ENCODE measurements around the gene TM6SF1.

TM6SF1 gene

DNA sequence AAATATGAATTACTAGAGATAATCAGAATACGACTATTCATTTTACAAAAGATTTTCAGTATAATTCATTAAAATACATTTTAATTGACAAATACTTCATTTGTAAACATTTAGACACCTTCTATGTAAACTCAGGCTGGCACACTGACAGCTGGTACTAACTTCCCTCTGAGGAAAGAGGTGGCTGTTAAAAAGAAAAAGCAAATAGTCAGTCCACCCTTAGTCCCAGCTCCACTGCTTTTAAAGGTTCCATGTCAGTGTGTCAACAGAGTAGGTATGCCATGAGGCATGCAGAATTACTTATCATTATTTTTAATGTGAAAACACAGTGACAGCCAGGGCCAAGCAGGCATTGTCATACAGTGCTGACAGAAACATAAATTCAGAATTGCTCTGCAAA, 16.1 kb downstream of the TM6SF1 start:
- no peak for DNase-seq
- H3K27ac ChIP-seq (ENCODE audit: low read length): no peak overlapping the region
- no peak overlapping the region for H3K9ac ChIP-seq (ENCODE audit: low read depth, low read length)
- H4K20me1 ChIP-seq (ENCODE audit: insufficient read depth, low read length): no peaks in the 10 kb centered on the region
- no peak overlapping the region for H3K4me2 ChIP-seq (ENCODE audit: insufficient read depth, low read length)
- no peak overlapping the region for H2AFZ ChIP-seq (ENCODE audit: low read depth, low read length)
- no peaks in the 10 kb centered on the region for H3K79me2 ChIP-seq (ENCODE audit: insufficient read depth, low read length)
- H3K27me3 ChIP-seq (ENCODE audit: insufficient read depth, low read length, poor library complexity): no peaks in the 10 kb centered on the region
- H3K9me3 ChIP-seq (ENCODE audit: insufficient read depth, low read length, severe bottlenecking): no peaks in the 10 kb centered on the region
- H3K4me3 ChIP-seq (ENCODE audit: low read depth in 1 of 2, low read length in 2 of 2): no peak overlapping the region
- ATAC-seq (ENCODE audit: insufficient read depth, low read depth): no peak
- TF ChIP-seq EZH2 (IDR thresholded peaks at IDR 0.05; ENCODE audit: borderline replicate concordance, low read depth, low read length, severe bottlenecking): no peak
- no peak for TF ChIP-seq CTCF (IDR thresholded peaks at IDR 0.05; ENCODE audit: borderline replicate concordance, extremely low read depth, low read length, poor library complexity, severe bottlenecking)
- H3K4me1 ChIP-seq (ENCODE audit: insufficient read depth, low read length): no peaks in the 10 kb centered on the region
- H3K36me3 ChIP-seq (ENCODE audit: insufficient read depth, low read length): 0 out of 2 replicates have a peak, but pooled peaks cover 4% of the 10 kb centered on the region

- Histone ChIP-seq H3K4me2 (ENCODE audit: insufficient read depth, low read length) (no peak overlapping the region), H3K9me3 (ENCODE audit: insufficient read depth, low read length, severe bottlenecking) (no peaks in the 10 kb centered on the region), H3K36me3 (ENCODE audit: insufficient read depth, low read length) (peaks cover 9% of the 10 kb centered on the region; the same call in 1 of the 2 replicates), H3K79me2 (ENCODE audit: insufficient read depth, low read length) (no peaks in the 10 kb centered on the region), H3K4me1 (ENCODE audit: insufficient read depth, low read length) (no peaks in the 10 kb centered on the region), H4K20me1 (ENCODE audit: insufficient read depth, low read length) (no peaks in the 10 kb centered on the region), H3K27me3 (ENCODE audit: insufficient read depth, low read length, poor library complexity) (no peaks in the 10 kb centered on the region), H3K27ac (ENCODE audit: low read length) (no peak overlapping the region), H3K4me3 (ENCODE audit: low read depth in 1 of 2, low read length in 2 of 2) (no peak overlapping the region), H3K9ac (ENCODE audit: low read depth, low read length) (no peak overlapping the region), H2AFZ (ENCODE audit: low read depth, low read length) (no peak overlapping the region)
- DNase-seq (no peak), ATAC-seq (ENCODE audit: insufficient read depth, low read depth) (no peak)
- TF ChIP-seq EZH2 (IDR thresholded peaks at IDR 0.05; ENCODE audit: borderline replicate concordance, low read depth, low read length, severe bottlenecking) (no peak), CTCF (IDR thresholded peaks at IDR 0.05; ENCODE audit: borderline replicate concordance, extremely low read depth, low read length, poor library complexity, severe bottlenecking) (no peak)
These were observed 20.2 kb downstream of the TM6SF1 start for GRCh38 chr15:83127547-83128150.

DNA sequence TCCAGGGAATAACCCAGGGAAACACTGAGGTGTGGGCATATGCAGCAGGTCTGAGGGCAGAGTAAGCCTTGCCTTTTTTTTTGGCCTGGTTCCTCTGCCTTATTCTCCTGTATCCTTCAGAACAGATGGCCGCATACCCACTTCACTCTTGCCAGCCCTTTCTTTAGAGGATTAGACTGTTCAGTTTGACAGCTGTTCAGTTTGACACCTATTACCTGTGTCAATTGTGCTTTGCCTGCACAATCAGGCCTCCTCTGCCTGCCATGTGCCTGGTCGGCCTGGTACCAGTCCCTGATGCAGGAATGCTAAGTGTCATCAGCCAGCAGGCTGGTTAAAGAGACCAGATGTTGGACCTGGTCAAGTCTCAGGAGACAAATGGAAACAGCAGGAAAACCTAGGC, 22.3 kb downstream of the TM6SF1 start:
- no peaks in the 10 kb centered on the region for H3K27me3 ChIP-seq (ENCODE audit: insufficient read depth, low read length, poor library complexity)
- H3K9me3 ChIP-seq (ENCODE audit: insufficient read depth, low read length, severe bottlenecking): no peaks in the 10 kb centered on the region
- DNase-seq: no peak
- H3K4me2 ChIP-seq (ENCODE audit: insufficient read depth, low read length): no peak overlapping the region
- H2AFZ ChIP-seq (ENCODE audit: low read depth, low read length): no peak overlapping the region
- H4K20me1 ChIP-seq (ENCODE audit: insufficient read depth, low read length): no peaks in the 10 kb centered on the region
- peaks cover 5% of the 10 kb centered on the region; the same call in 1 of the 2 replicates for H3K36me3 ChIP-seq (ENCODE audit: insufficient read depth, low read length)
- H3K9ac ChIP-seq (ENCODE audit: low read depth, low read length): no peak overlapping the region
- ATAC-seq (ENCODE audit: insufficient read depth, low read depth): no peak
- no peak overlapping the region for H3K27ac ChIP-seq (ENCODE audit: low read length)
- no peak for TF ChIP-seq CTCF (IDR thresholded peaks at IDR 0.05; ENCODE audit: borderline replicate concordance, extremely low read depth, low read length, poor library complexity, severe bottlenecking)
- TF ChIP-seq EZH2 (IDR thresholded peaks at IDR 0.05; ENCODE audit: borderline replicate concordance, low read depth, low read length, severe bottlenecking): no peak
- no peak overlapping the region for H3K4me3 ChIP-seq (ENCODE audit: low read depth in 1 of 2, low read length in 2 of 2)
- H3K4me1 ChIP-seq (ENCODE audit: insufficient read depth, low read length): no peaks in the 10 kb centered on the region
- no peaks in the 10 kb centered on the region for H3K79me2 ChIP-seq (ENCODE audit: insufficient read depth, low read length)

All from DND-41 (cell line).